ENCODE measurements around the gene UBA7. TPM values are rescaled to one million over a fixed set of nuclear protein-coding genes. Genes with fewer than 3 reads are reported as not detected.

The UBA7 gene
- total and polyA plus RNA-seq, 2 of the 13 experiments (the other 11 are each of a cell fraction or from before 2014, with no cell fraction given), result 9.5 to 16.5 TPM

DNA sequence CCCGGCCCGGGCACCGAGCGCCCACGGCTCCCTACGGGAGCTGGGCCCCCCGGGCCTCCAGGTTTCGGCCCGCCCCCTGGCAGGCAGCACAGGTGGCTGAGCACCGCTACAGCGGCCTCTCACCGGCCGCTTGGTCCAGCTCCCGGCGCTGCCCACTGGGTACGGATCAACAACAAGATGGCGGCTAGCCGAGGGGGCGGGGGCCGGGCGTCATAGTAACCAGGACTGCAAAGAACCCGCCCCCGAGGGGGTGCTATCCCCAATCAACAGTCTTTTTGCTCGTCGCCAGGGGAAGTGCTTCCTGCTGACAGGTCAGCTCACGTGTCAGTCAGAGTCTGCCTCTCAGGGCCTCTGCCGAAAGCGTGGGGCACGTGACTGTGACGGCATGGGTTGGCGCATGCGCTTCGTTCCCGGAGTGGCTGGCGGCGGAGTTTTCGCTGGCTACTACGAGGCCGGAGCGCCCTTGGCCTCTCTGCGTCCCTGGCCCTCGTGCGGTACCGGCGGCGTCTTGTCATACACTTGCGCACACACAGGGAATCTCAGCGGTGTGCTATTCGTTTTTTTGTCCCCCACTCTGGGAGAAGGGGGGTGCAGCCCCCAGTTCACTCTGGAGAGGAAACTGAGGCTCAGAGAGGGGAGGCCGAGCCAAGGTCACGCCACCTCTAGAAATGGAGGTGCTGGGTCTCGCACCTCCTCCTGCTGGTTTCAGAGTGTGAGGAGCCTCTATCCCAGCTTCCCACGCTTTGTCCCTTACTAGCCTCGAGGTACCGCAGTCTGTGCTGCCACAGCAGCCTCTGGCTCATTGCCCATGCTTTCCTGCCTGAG, 27.2 kb downstream of the UBA7 start, which contains the start of gene IP6K1 (continued):
- TF ChIP-seq, protein P1, sequence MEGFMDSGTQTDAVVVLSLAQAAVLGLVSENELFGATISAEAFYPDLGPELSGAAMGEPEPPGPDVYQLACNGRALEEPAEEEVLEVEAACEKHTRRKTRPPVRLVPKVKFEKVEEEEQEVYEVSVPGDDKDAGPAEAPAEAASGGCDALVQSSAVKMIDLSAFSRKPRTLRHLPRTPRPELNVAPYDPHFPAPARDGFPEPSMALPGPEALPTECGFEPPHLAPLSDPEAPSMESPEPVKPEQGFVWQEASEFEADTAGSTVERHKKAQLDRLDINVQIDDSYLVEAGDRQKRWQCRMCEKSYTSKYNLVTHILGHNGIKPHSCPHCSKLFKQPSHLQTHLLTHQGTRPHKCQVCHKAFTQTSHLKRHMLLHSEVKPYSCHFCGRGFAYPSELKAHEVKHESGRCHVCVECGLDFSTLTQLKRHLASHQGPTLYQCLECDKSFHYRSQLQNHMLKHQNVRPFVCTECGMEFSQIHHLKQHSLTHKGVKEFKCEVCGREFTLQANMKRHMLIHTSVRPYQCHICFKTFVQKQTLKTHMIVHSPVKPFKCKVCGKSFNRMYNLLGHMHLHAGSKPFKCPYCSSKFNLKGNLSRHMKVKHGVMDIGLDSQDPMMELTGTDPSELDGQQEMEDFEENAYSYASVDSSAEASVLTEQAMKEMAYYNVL (CRISPR knock-in tag; IDR thresholded peaks at IDR 0.05; ENCODE audit: borderline replicate concordance), result no peak; the same call in 1 of the 2 replicates
- no peak for TF ChIP-seq ZNF670 (CRISPR knock-in tag; IDR thresholded peaks at IDR 0.05; ENCODE audit: borderline replicate concordance)
- 0 out of 2 replicates have a peak, but pooled peaks have one; percentile 31 for TF ChIP-seq MYNN (CRISPR knock-in tag; IDR thresholded peaks at IDR 0.05; ENCODE audit: low read depth)
- no peak for TF ChIP-seq DPF2 (CRISPR knock-in tag; IDR thresholded peaks at IDR 0.05; ENCODE audit: borderline replicate concordance, low read depth)
- no peak for TF ChIP-seq ZMAT5 (CRISPR knock-in tag; IDR thresholded peaks at IDR 0.05; ENCODE audit: borderline replicate concordance, low read depth)
- TF ChIP-seq XBP1 (CRISPR knock-in tag; IDR thresholded peaks at IDR 0.05), result 0 out of 2 replicates have a peak, but pooled peaks have one; percentile 32
- no peak for TF ChIP-seq ZNF207 (IDR thresholded peaks at IDR 0.05; ENCODE audit: borderline replicate concordance)
- peak; percentile 64; the same call in 1 of the 2 replicates for TF ChIP-seq ZNF691 (CRISPR knock-in tag; IDR thresholded peaks at IDR 0.05; ENCODE audit: borderline replicate concordance, low read depth)
- TF ChIP-seq ZNF724P (CRISPR knock-in tag; IDR thresholded peaks at IDR 0.05; ENCODE audit: borderline replicate concordance), result peak; percentile 88; the same call in 1 of the 2 replicates
- TF ChIP-seq ZNF333 (CRISPR knock-in tag; IDR thresholded peaks at IDR 0.05; ENCODE audit: borderline replicate concordance), result 0 out of 2 replicates have a peak, but pooled peaks have one; percentile 61
- TF ChIP-seq, protein P2, sequence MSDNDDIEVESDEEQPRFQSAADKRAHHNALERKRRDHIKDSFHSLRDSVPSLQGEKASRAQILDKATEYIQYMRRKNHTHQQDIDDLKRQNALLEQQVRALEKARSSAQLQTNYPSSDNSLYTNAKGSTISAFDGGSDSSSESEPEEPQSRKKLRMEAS (IDR thresholded peaks at IDR 0.05), result peak; percentile 97
- peak; percentile 84; the same call in 1 of the 3 replicates for TF ChIP-seq MXI1 (IDR thresholded peaks at IDR 0.05; ENCODE audit: borderline replicate concordance, low read depth, low read length)
- TF ChIP-seq LRRFIP1 (CRISPR knock-in tag; conservative IDR thresholded peaks at IDR 0.05), result no peak
- no peak for TF ChIP-seq NFRKB (IDR thresholded peaks at IDR 0.05)
- TF ChIP-seq SOX5 (CRISPR knock-in tag; IDR thresholded peaks at IDR 0.05; ENCODE audit: borderline replicate concordance), result 0 out of 2 replicates have a peak, but pooled peaks have one; percentile 28
- no peak for TF ChIP-seq ZEB1 (IDR thresholded peaks at IDR 0.05; ENCODE audit: insufficient replicate concordance, low read depth)
- 0 out of 2 replicates have a peak, but pooled peaks have one; percentile 35 for TF ChIP-seq CHCHD3 (CRISPR knock-in tag; IDR thresholded peaks at IDR 0.05)
- TF ChIP-seq NFKBIZ (CRISPR knock-in tag; IDR thresholded peaks at IDR 0.05), result peak; percentile 70
- peak; percentile 72; the same call in 1 of the 2 replicates for TF ChIP-seq KLF6 (CRISPR knock-in tag; IDR thresholded peaks at IDR 0.05)

Data from HepG2 (cell line).